ENCODE results near the gene LPP. TPM values are rescaled to one million over a fixed set of nuclear protein-coding genes. Genes with fewer than 3 reads are reported as not detected.

Gene LPP
- total and polyA plus RNA-seq, 2 donors from 2014 or later = 6.7 to 233 TPM

DNA sequence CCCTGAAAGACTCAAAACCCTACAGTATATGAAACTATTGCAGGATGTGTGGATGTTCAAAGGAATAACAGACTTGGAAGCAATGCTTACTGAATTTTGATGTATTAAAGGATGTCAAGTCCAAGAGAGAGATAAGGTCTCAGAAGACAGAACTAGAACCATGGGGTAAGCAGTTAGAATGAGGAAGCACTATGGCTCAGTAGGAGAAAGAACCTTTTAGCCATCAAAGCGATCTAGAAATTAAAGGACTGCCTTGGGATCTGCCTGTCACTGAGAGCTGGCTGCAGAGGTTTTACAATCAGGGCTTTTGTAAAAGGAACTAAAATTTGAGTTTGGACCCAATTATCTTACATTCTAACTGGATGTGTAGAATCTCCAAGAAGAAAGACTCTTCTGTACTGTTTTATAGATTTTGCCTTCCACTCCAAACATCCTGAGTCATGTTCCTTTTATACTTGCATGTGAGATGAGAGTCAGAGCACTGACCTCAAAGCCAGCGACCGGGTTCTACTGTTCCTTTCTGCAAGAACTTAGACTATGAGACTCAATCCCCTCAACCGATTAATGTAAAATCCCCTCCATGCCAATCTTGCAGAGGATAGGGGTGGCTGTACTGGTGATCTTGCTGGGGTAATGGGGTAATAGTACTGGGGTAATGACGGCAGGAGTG lies 605.5 kb downstream of the LPP start:
- Histone ChIP-seq H3K9ac (ENCODE audit: low read length in 3 of 3) (no peak overlapping the region), H3K36me3 (ENCODE audit: control insufficient read depth in 2 of 3, insufficient read depth in 3 of 3, low read length in 3 of 3) (peaks cover 0 to 5% (median 0%) of the 10 kb centered on the region in 3 donors), H3K27ac (ENCODE audit: low read depth in 2 of 2, low read length in 2 of 2) (no peak overlapping the region), H3K4me1 (ENCODE audit: control insufficient read depth in 2 of 3, insufficient read depth in 2 of 3, low read depth in 1 of 3, low read length in 3 of 3) (no peaks in the 10 kb centered on the region), H3K9me3 (ENCODE audit: control insufficient read depth in 2 of 3, insufficient read depth in 1 of 3, low read length in 3 of 3) (no peaks in the 10 kb centered on the region), H3K4me3 (ENCODE audit: low read length in 3 of 3) (no peak overlapping the region), H3K27me3 (ENCODE audit: control insufficient read depth, insufficient read depth, low read length) (no peaks in the 10 kb centered on the region)
- TF ChIP-seq, protein P1, sequence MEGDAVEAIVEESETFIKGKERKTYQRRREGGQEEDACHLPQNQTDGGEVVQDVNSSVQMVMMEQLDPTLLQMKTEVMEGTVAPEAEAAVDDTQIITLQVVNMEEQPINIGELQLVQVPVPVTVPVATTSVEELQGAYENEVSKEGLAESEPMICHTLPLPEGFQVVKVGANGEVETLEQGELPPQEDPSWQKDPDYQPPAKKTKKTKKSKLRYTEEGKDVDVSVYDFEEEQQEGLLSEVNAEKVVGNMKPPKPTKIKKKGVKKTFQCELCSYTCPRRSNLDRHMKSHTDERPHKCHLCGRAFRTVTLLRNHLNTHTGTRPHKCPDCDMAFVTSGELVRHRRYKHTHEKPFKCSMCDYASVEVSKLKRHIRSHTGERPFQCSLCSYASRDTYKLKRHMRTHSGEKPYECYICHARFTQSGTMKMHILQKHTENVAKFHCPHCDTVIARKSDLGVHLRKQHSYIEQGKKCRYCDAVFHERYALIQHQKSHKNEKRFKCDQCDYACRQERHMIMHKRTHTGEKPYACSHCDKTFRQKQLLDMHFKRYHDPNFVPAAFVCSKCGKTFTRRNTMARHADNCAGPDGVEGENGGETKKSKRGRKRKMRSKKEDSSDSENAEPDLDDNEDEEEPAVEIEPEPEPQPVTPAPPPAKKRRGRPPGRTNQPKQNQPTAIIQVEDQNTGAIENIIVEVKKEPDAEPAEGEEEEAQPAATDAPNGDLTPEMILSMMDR (IDR thresholded peaks at IDR 0.05; ENCODE audit: borderline replicate concordance, extremely low read depth, insufficient read depth) = no peak
- DNase-seq = no peak
- intact Hi-C loops (cut with DNase I) = no loop called here
- FAIRE-seq = no peak

GRCh38 chr3:188760408-188760807 lies 606.5 kb downstream of the LPP start:
- no peaks in the 10 kb centered on the region for H3K4me1 ChIP-seq (ENCODE audit: control insufficient read depth in 2 of 3, insufficient read depth in 2 of 3, low read depth in 1 of 3, low read length in 3 of 3)
- TF ChIP-seq, protein P1 (IDR thresholded peaks at IDR 0.05; ENCODE audit: borderline replicate concordance, extremely low read depth, insufficient read depth) = no peak
- DNase-seq (no peak), FAIRE-seq (no peak)
- no peak overlapping the region for H3K27ac ChIP-seq (ENCODE audit: low read depth in 2 of 2, low read length in 2 of 2)
- peaks cover 0 to 5% (median 0%) of the 10 kb centered on the region in 3 donors for H3K36me3 ChIP-seq (ENCODE audit: control insufficient read depth in 2 of 3, insufficient read depth in 3 of 3, low read length in 3 of 3)
- no peak overlapping the region for H3K9ac ChIP-seq (ENCODE audit: low read length in 3 of 3)
- no peaks in the 10 kb centered on the region for H3K9me3 ChIP-seq (ENCODE audit: control insufficient read depth in 2 of 3, insufficient read depth in 1 of 3, low read length in 3 of 3)
- H3K4me3 ChIP-seq (ENCODE audit: low read length in 3 of 3) = no peak overlapping the region
- intact Hi-C loops (cut with DNase I) = no loop called here
- H3K27me3 ChIP-seq (ENCODE audit: control insufficient read depth, insufficient read depth, low read length) = no peaks in the 10 kb centered on the region

GRCh38 chr3:188761439-188761838 lies 607.5 kb downstream of the LPP start:
- Histone ChIP-seq H3K27ac (ENCODE audit: low read depth in 2 of 2, low read length in 2 of 2) (no peak overlapping the region), H3K9me3 (ENCODE audit: control insufficient read depth in 2 of 3, insufficient read depth in 1 of 3, low read length in 3 of 3) (no peaks in the 10 kb centered on the region), H3K27me3 (ENCODE audit: control insufficient read depth, insufficient read depth, low read length) (no peaks in the 10 kb centered on the region), H3K9ac (ENCODE audit: low read length in 3 of 3) (no peak overlapping the region), H3K36me3 (ENCODE audit: control insufficient read depth in 2 of 3, insufficient read depth in 3 of 3, low read length in 3 of 3) (peaks cover 0 to 5% (median 0%) of the 10 kb centered on the region in 3 donors), H3K4me3 (ENCODE audit: low read length in 3 of 3) (no peak overlapping the region), H3K4me1 (ENCODE audit: control insufficient read depth in 2 of 3, insufficient read depth in 2 of 3, low read depth in 1 of 3, low read length in 3 of 3) (no peaks in the 10 kb centered on the region)
- DNase-seq (no peak), FAIRE-seq (no peak)
- TF ChIP-seq, protein P1 (IDR thresholded peaks at IDR 0.05; ENCODE audit: borderline replicate concordance, extremely low read depth, insufficient read depth) = no peak
- intact Hi-C loops (cut with DNase I) = no loop called here

Measured in kidney (tissue), 14 donors.